Endothelial cell of umbilical vein (primary cell): ENCODE measurements around the gene MAPK1IP1L. TPM values are rescaled to one million over a fixed set of nuclear protein-coding genes. Genes with fewer than 3 reads are reported as not detected.

ENCODE experiments used
- BruUV-seq: library from RNA; stranded (reverse); fragments of 400-500 nt; replicated peaks from 2 replicates; lab custom pipeline; 2021; lab: Mats Ljungman, UMichigan
- CTCF ChIA-PET: fragments of 300-600, 350-600 bp; sonication (Branson Sonifier 250); formaldehyde crosslinking; loops from one replicate; lab custom pipeline; 2021; ENCODE audit warnings: antibody characterized with exemption, inconsistent platforms; lab: Charles Lee
- POLR2A ChIA-PET: fragments of 300-600, 350-600 bp; sonication (Branson Sonifier 250); formaldehyde crosslinking; loops from one replicate; lab custom pipeline; 2021; ENCODE audit warnings: antibody characterized with exemption, inconsistent platforms; lab: Charles Lee
- DNase-seq: peaks from one replicate; pipeline ENCODE4 v3.0.0-alpha.2; 2011; ENCODE audit warnings: low read depth, low spot score
- FAIRE-seq: peaks from 2 replicates; lab custom pipeline; 2011; peaks lifted over from hg19 to GRCh38; lab: Jason Lieb, UNC
- H2AFZ ChIP-seq: 2 replicates; pipeline ENCODE4 v1.6.0; 2012; ENCODE audit warnings: low read depth, low read length, control low read depth, inconsistent platforms
- H3K27ac ChIP-seq: 2 replicates; pipeline ENCODE4 v1.5.1; 2011; ENCODE audit warnings: low read depth, mild to moderate bottlenecking, control low read depth, low read length, moderate library complexity; ENCODE audit not compliant: insufficient read depth
- H3K27me3 ChIP-seq, 2 experiments: 2 replicates each; pipeline versions ENCODE4 v1.6.0 to v1.6.1; 2011; ENCODE audit warnings: low read length in 2 of 2, mixed read lengths in 1 of 2; ENCODE audit not compliant: control insufficient read depth in 2 of 2, insufficient read depth in 2 of 2
- H3K36me3 ChIP-seq, 2 experiments: 2 replicates in 1 of 2; 3 replicates in 1 of 2; pipeline ENCODE4 v1.5.1; 2011; ENCODE audit warnings: low read length in 2 of 2, mild to moderate bottlenecking in 1 of 2, moderate library complexity in 1 of 2; ENCODE audit not compliant: control insufficient read depth in 2 of 2, insufficient read depth in 2 of 2; ENCODE audit errors: extremely low read depth in 1 of 2
- H3K4me1 ChIP-seq: 3 replicates; pipeline ENCODE4 v1.5.1; 2011; ENCODE audit warnings: mild to moderate bottlenecking, low read length; ENCODE audit not compliant: control insufficient read depth, insufficient read depth; ENCODE audit errors: extremely low read depth
- H3K4me2 ChIP-seq: 2 replicates; pipeline ENCODE4 v1.6.1; 2011; ENCODE audit warnings: low read length, control low read depth, mixed read lengths; ENCODE audit not compliant: insufficient read depth
- H3K4me3 ChIP-seq, 3 experiments: fragments of 200-600 bp in 1 of 3; sonication (generic), shearing (Covaris generic) in 1 of 3; replicated peaks in 1 of 3; 2 replicates each; pipeline ENCODE4 v1.5.1; 2011 to 2016; ENCODE audit warnings: control low read depth in 3 of 3, low read length in 3 of 3, mild to moderate bottlenecking in 2 of 3, inconsistent platforms in 1 of 3, low read depth in 1 of 3, moderate library complexity in 1 of 3; ENCODE audit not compliant: insufficient read depth in 1 of 3
- H3K79me2 ChIP-seq: 2 replicates; pipeline ENCODE4 v1.6.0; 2012; ENCODE audit warnings: low read length, inconsistent platforms; ENCODE audit not compliant: control insufficient read depth, insufficient read depth
- H3K9ac ChIP-seq: replicated peaks from 2 replicates; pipeline ENCODE3; 2011; ENCODE audit warnings: low read length, control low read depth; ENCODE audit not compliant: insufficient read depth; ENCODE audit errors: extremely low read depth
- H3K9me1 ChIP-seq: replicated peaks from 3 replicates; pipeline ENCODE4 v1.6.0; 2011; ENCODE audit warnings: mild to moderate bottlenecking, low read length; ENCODE audit not compliant: control insufficient read depth, insufficient read depth; ENCODE audit errors: extremely low read depth
- H3K9me3 ChIP-seq: replicated peaks from 2 replicates; pipeline ENCODE4 v1.5.1; 2012; ENCODE audit warnings: low read length, inconsistent platforms; ENCODE audit not compliant: control insufficient read depth, insufficient read depth
- H4K20me1 ChIP-seq: replicated peaks from 2 replicates; pipeline ENCODE3; 2011; ENCODE audit warnings: mild to moderate bottlenecking, low read length; ENCODE audit not compliant: control insufficient read depth, insufficient read depth; ENCODE audit errors: extremely low read depth
- EZH2 ChIP-seq: IDR thresholded peaks from 2 replicates; pipeline ENCODE4 v1.6.1; 2012; ENCODE audit warnings: borderline replicate concordance, low read depth, mild to moderate bottlenecking, moderate library complexity, low read length, inconsistent platforms; ENCODE audit not compliant: severe bottlenecking
- FOS ChIP-seq: IDR thresholded peaks from 2 replicates; pipeline ENCODE4 v1.6.1; 2011; ENCODE audit warnings: mild to moderate bottlenecking, low read length, moderate library complexity, borderline replicate concordance; ENCODE audit not compliant: insufficient read depth
- GATA2 ChIP-seq: IDR thresholded peaks from 2 replicates; pipeline ENCODE4 v1.7.0; 2011; ENCODE audit warnings: low read depth, mild to moderate bottlenecking, moderate library complexity, mixed read lengths, low read length; ENCODE audit not compliant: insufficient read length, insufficient read depth
- JUN ChIP-seq: IDR thresholded peaks from 2 replicates; pipeline ENCODE4 v1.6.1; 2011; ENCODE audit warnings: borderline replicate concordance, low read depth; ENCODE audit not compliant: insufficient read length, insufficient read depth
- MYC ChIP-seq: IDR thresholded peaks from one replicate; pipeline ENCODE4 v1.6.1; 2011; ENCODE audit warnings: mild to moderate bottlenecking, low read depth, low read length
- POLR2A ChIP-seq: IDR thresholded peaks from 2 replicates; pipeline ENCODE4 v1.6.1; 2012; ENCODE audit warnings: low read depth, mild to moderate bottlenecking, control low read depth, low read length
- POLR2AphosphoS5 ChIP-seq: IDR thresholded peaks from 2 replicates; pipeline ENCODE4 v1.6.1; 2012; ENCODE audit warnings: low read depth, mild to moderate bottlenecking, control low read depth, low read length, moderate library complexity; ENCODE audit not compliant: insufficient read depth
- dilution Hi-C: fragments of 300-500 bp; cut with MboI; formaldehyde crosslinking; loops from one replicate; pipeline ENCODE4 v1.15.0; 2019; ENCODE audit warnings: low sequenced_read_pairs; ENCODE audit not compliant: extremely low pct_ligation_motif_present
- intact Hi-C: fragments of 100-400 bp; cut with micrococcal nuclease; formaldehyde crosslinking; loops from one replicate; pipeline ENCODE4 v1.10.0; 2022
- polyA plus RNA-seq, 4 experiments: library from polyadenylated mRNA; depleted of rRNA in 3 of 4; stranded (reverse) in 3 of 4; unstranded in 1 of 4; fragments of >200 nt; gene quantifications; 2 replicates each; pipeline versions ENCODE4 v1.2.1 to v1.2.3, GENCODE V29; 2011 to 2012; ENCODE audit warnings: missing spikeins in 1 of 4
- total RNA-seq: library from RNA; stranded (reverse); gene quantifications from 2 replicates; pipeline ENCODE4 v1.2.3, GENCODE V29; 2021
- TF ChIP-seq, protein P1 (sequence below), 2 donors: IDR thresholded peaks; 1 replicate in 1 of 2; 2 replicates in 1 of 2; pipeline ENCODE4 v1.5.1; 2011; ENCODE audit warnings: low read length in 2 of 2, mild to moderate bottlenecking in 2 of 2, moderate library complexity in 2 of 2, control low read depth in 1 of 2, inconsistent platforms in 1 of 2, low read depth in 1 of 2; ENCODE audit not compliant: insufficient read depth in 1 of 2; ENCODE audit errors: extremely low read depth in 1 of 2

MAPK1IP1L gene
- total and polyA plus RNA-seq, 2 donors (not counting 3 experiments of a cell fraction or from before 2014, with no cell fraction given) = 129 to 208 TPM

DNA sequence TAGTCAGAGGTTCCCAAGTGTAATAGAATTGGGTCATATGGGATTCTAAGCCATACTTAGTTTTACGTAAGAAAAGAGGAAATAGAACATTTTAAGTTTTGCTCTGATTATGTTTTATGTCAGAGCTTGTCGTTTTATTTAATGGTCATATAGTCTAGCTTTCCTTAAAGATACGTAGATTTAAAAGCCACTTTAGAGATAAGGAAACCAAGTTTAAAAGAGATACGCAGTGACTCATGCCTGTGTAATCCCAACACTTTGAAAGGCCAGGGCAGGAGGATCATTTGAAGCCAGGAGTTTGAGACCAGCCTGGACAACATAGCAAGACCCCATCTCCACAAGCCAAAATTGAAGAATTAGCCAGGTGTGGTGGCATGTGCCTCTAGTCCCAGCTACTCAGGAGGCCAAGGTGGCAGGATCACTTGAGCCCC, 19.5 kb downstream of the MAPK1IP1L start:
- BruUV-seq = no TSS peak
- POLR2A ChIA-PET = interaction anchor here (1.5 kb wide), 1 partner anchor 11 kb away, joined by 5 read pairs; no protein-coding TSS in a partner anchor
- CTCF ChIA-PET = interaction anchor here (1.3 to 2.3 kb wide), 2 partner anchors 20 to 90 kb away, joined by 8 read pairs; partner anchors contain the start of gene MAPK1IP1L
- intact Hi-C loops = no loop called here
- dilution Hi-C loops = no loop called here
- H3K79me2 ChIP-seq = no peaks in the 10 kb centered on the region
- no peak overlapping the region for H3K4me2 ChIP-seq
- DNase-seq = peak; percentile 25
- H3K27ac ChIP-seq = no peak overlapping the region
- TF ChIP-seq EZH2 (no peak), JUN (peak; percentile 27), FOS (peak; percentile 22), POLR2AphosphoS5 (no peak), GATA2 (peak; percentile 49), MYC (no peak)
- no peak overlapping the region for H2AFZ ChIP-seq
- H3K4me3 ChIP-seq = no peak overlapping the region
- H3K36me3 ChIP-seq = peaks cover 0 to 3% of the 10 kb centered on the region in 2 experiments
- H3K4me1 ChIP-seq = peaks cover 10% of the 10 kb centered on the region
- no peaks in the 10 kb centered on the region for H3K27me3 ChIP-seq
- H3K9me1 ChIP-seq = no peaks in the 10 kb centered on the region
- FAIRE-seq = no peak
- no peak overlapping the region for H3K9ac ChIP-seq
- H3K9me3 ChIP-seq = no peaks in the 10 kb centered on the region
- no peaks in the 10 kb centered on the region for H4K20me1 ChIP-seq

DNA sequence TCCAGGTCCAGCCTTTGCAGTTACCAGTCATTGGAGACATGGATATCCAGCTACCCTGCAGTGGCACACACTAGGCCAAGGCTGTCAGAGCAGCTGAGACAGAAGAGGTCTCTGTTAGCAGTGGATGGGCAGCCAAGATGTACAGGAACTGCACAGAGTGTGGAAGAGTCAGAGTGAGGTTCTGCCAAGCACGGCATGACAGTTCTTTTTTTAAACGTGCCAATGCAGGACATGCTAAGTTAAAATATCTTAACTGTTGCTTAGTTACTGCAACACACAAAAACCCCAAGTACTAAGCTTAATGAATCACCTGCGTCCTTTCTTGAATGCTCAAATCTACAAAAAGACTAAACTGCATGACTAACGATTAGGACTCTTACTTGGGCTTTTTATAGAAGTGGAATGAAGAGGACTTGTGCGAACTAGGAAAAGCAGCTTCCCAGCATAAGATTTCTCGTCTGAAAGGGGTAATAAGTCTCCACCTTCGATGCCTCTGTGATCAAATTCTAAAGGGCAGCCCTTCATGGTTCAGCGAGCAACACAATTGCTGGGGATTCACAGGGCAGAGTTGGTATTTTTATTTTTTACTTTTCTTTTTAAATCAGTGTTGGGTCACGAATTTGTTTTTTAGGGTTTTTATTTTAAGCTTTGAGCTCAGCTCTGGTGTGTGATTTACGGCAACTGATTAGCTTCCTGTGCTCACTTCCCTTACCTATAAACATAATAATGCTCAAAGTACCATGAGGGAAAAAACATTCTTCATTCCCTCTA, 20.6 kb downstream of the MAPK1IP1L start:
- peaks cover 0 to 2% of the 10 kb centered on the region in 2 experiments for H3K36me3 ChIP-seq
- no peaks in the 10 kb centered on the region for H3K79me2 ChIP-seq
- no peak overlapping the region for H3K4me3 ChIP-seq
- POLR2A ChIA-PET = interaction anchor here (0.6 to 1.5 kb wide), 2 partner anchors 8 to 12 kb away, joined by 5 read pairs; no protein-coding TSS in a partner anchor
- no peaks in the 10 kb centered on the region for H3K9me1 ChIP-seq
- intact Hi-C loops (no loop called here), dilution Hi-C loops (no loop called here)
- H3K9ac ChIP-seq = no peak overlapping the region
- peak overlapping the region; percentile 19 for H3K4me2 ChIP-seq
- peaks cover 10% of the 10 kb centered on the region for H3K4me1 ChIP-seq
- FAIRE-seq (peak; percentile 72), DNase-seq (peak; percentile 63)
- H3K9me3 ChIP-seq = no peaks in the 10 kb centered on the region
- H3K27ac ChIP-seq = peak overlapping the region; percentile 31
- no peaks in the 10 kb centered on the region for H4K20me1 ChIP-seq
- H2AFZ ChIP-seq = no peak overlapping the region
- CTCF ChIA-PET = interaction anchor here (0.6 to 2.3 kb wide), 9 partner anchors 10 to 387 kb away, joined by 3 to 21 read pairs (median 3); partner anchors contain the start of genes MAPK1IP1L, SOCS4 and WDHD1
- no TSS peak for BruUV-seq
- no peaks in the 10 kb centered on the region for H3K27me3 ChIP-seq
- TF ChIP-seq JUN (peak; percentile 19), EZH2 (no peak), POLR2A (peak; percentile 20)
- TF ChIP-seq, protein P1, sequence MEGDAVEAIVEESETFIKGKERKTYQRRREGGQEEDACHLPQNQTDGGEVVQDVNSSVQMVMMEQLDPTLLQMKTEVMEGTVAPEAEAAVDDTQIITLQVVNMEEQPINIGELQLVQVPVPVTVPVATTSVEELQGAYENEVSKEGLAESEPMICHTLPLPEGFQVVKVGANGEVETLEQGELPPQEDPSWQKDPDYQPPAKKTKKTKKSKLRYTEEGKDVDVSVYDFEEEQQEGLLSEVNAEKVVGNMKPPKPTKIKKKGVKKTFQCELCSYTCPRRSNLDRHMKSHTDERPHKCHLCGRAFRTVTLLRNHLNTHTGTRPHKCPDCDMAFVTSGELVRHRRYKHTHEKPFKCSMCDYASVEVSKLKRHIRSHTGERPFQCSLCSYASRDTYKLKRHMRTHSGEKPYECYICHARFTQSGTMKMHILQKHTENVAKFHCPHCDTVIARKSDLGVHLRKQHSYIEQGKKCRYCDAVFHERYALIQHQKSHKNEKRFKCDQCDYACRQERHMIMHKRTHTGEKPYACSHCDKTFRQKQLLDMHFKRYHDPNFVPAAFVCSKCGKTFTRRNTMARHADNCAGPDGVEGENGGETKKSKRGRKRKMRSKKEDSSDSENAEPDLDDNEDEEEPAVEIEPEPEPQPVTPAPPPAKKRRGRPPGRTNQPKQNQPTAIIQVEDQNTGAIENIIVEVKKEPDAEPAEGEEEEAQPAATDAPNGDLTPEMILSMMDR (IDR thresholded peaks at IDR 0.05; ENCODE audit: extremely low read depth in 1 of 2, insufficient read depth in 1 of 2, low read depth in 1 of 2, low read length in 2 of 2) = no peak
